SK-N-SH treated with all-trans-retinoic acid at 6 μM for 48 hours (cell line): ENCODE results near the gene CDKN1B.

ENCODE experiments used
- ATAC-seq: fragments of 200-7000 bp; cut with Tn5 transposase; 3 replicates; pipeline ENCODE4 v1.9.1; 2020; ENCODE audit warnings: mild to moderate bottlenecking, moderate library complexity
- ARNTL ChIP-seq: fragments of 450-650 bp; formaldehyde crosslinking; IDR thresholded peaks from 2 replicates; pipeline ENCODE4 v1.5.0; 2020; ENCODE audit warnings: low read depth, mild to moderate bottlenecking, moderate library complexity, borderline replicate concordance
- BACH2 ChIP-seq: fragments of 250-450 bp; sonication (Bioruptor Pico); IDR thresholded peaks from 2 replicates; pipeline ENCODE4 v1.9.0; 2021; ENCODE audit warnings: mild to moderate bottlenecking, borderline replicate concordance
- CREB5 ChIP-seq: fragments of 250-450 bp; sonication (Bioruptor Pico); IDR thresholded peaks from 2 replicates; pipeline ENCODE4 v1.5.1; 2020; ENCODE audit warnings: low read depth, mild to moderate bottlenecking, moderate library complexity
- CSDC2 ChIP-seq: fragments of 250-450 bp; sonication (Bioruptor Pico); IDR thresholded peaks from 2 replicates; pipeline ENCODE4 v1.5.0; 2020; ENCODE audit warnings: mild to moderate bottlenecking, moderate library complexity
- ESRRG ChIP-seq: fragments of 250-450 bp; sonication (Bioruptor Pico); IDR thresholded peaks from 2 replicates; pipeline ENCODE4 v1.6.1; 2021; ENCODE audit warnings: mild to moderate bottlenecking
- GLIS3 ChIP-seq: fragments of 250-450 bp; sonication (Bioruptor Pico); IDR thresholded peaks from 2 replicates; pipeline ENCODE4 v1.5.0; 2020; ENCODE audit warnings: mild to moderate bottlenecking, moderate library complexity
- ISL1 ChIP-seq: fragments of 250-450 bp; sonication (Bioruptor Pico); IDR thresholded peaks from 2 replicates; pipeline ENCODE4 v2.1.2; 2022; ENCODE audit warnings: mild to moderate bottlenecking, moderate library complexity
- OSR1 ChIP-seq: fragments of 250-450 bp; sonication (Bioruptor Pico); IDR thresholded peaks from 2 replicates; pipeline ENCODE4 v1.8.0; 2022; ENCODE audit warnings: moderate library complexity, mild to moderate bottlenecking, inconsistent platforms
- SNAI2 ChIP-seq: fragments of 250-450 bp; sonication (Bioruptor Pico); IDR thresholded peaks from 2 replicates; pipeline ENCODE4 v1.5.0; 2020; ENCODE audit warnings: mild to moderate bottlenecking, moderate library complexity
- TCF4 ChIP-seq: fragments of 250-450 bp; sonication (Bioruptor Pico); IDR thresholded peaks from 2 replicates; pipeline ENCODE4 v1.8.0; 2021; ENCODE audit warnings: mild to moderate bottlenecking, moderate library complexity, borderline replicate concordance
- ZFP3 ChIP-seq: fragments of 250-450 bp; sonication (Bioruptor Pico); IDR thresholded peaks from 2 replicates; pipeline ENCODE4 v1.5.0; 2020; ENCODE audit warnings: mild to moderate bottlenecking, moderate library complexity
- ZNF565 ChIP-seq: fragments of 450-650 bp; formaldehyde crosslinking; conservative IDR thresholded peaks from 2 replicates; pipeline ENCODE4 v1.5.0; 2020; ENCODE audit warnings: low read depth, mild to moderate bottlenecking, moderate library complexity
- ZNF70 ChIP-seq: fragments of 450-650 bp; formaldehyde crosslinking; IDR thresholded peaks from 2 replicates; pipeline ENCODE4 v1.5.0; 2020; ENCODE audit warnings: mild to moderate bottlenecking, moderate library complexity
- ZNF8 ChIP-seq: fragments of 450-650 bp; formaldehyde crosslinking; IDR thresholded peaks from 2 replicates; pipeline ENCODE4 v1.5.0; 2020; ENCODE audit warnings: mild to moderate bottlenecking, moderate library complexity
- TF ChIP-seq, protein P1 (sequence below): fragments of 250-450 bp; sonication (Bioruptor Pico); IDR thresholded peaks from 2 replicates; pipeline ENCODE4 v1.5.1; 2021; ENCODE audit warnings: mild to moderate bottlenecking, moderate library complexity
- TF ChIP-seq, protein P2 (sequence below): fragments of 250-450 bp; sonication (Bioruptor Pico); IDR thresholded peaks from 2 replicates; pipeline ENCODE4 v1.8.0; 2020; ENCODE audit warnings: mild to moderate bottlenecking, moderate library complexity, borderline replicate concordance

CDKN1B gene

DNA sequence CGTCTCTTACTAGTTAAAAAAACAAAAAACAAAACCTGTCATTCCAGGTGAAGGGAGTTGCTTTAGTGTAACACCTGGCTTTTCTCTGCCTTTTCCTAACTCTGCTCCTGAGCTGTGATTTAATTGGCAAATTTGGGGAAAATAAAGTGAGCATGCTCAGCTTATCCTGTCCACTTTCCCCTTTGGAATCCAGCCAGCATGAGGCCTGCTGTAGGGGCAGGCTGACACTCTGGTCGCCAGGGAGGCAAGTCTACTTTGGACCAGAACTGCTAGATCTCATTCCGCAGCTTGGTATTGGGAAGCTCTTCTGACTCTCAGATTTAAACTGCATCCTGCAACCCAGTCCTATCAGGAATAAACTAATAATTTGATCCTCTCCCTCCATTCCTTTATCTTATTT is 30.1 kb downstream of the CDKN1B start:
- TF ChIP-seq ZFP3 (CRISPR knock-in tag): no peak
- TF ChIP-seq ESRRG (CRISPR knock-in tag): no peak
- no peak for TF ChIP-seq CSDC2 (CRISPR knock-in tag)
- no peak for TF ChIP-seq ZNF565 (CRISPR knock-in tag)
- no peak for TF ChIP-seq ZNF70 (CRISPR knock-in tag)
- ATAC-seq: no peak

GRCh38 chr12:12748044-12748443 is 30.9 kb downstream of the CDKN1B start:
- no peak for ATAC-seq

DNA sequence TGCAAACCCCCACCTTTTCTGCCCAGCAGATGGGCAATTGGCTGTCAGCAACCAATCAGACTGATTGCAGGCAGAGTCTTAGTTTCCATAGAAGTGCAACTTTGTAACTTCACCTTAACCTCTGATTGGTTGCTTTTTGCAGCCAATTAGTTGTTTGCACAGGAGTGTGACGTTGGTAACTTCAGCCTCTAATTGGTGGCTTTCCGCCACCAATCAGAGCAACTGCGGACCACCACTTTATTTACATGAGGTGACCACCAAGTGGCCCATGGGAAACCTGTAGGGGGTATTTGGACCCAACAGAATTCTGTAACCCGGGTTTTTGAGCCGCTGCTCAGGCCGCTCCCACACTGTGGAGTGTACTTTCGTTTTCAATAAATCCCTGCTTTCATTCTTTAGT is 32.3 kb downstream of the CDKN1B start:
- no peak for ATAC-seq
- TF ChIP-seq ZFP3 (CRISPR knock-in tag): no peak
- TF ChIP-seq, protein P1, sequence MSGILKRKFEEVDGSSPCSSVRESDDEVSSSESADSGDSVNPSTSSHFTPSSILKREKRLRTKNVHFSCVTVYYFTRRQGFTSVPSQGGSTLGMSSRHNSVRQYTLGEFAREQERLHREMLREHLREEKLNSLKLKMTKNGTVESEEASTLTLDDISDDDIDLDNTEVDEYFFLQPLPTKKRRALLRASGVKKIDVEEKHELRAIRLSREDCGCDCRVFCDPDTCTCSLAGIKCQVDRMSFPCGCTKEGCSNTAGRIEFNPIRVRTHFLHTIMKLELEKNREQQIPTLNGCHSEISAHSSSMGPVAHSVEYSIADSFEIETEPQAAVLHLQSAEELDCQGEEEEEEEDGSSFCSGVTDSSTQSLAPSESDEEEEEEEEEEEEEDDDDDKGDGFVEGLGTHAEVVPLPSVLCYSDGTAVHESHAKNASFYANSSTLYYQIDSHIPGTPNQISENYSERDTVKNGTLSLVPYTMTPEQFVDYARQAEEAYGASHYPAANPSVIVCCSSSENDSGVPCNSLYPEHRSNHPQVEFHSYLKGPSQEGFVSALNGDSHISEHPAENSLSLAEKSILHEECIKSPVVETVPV (CRISPR knock-in tag): no peak
- no peak for TF ChIP-seq ESRRG (CRISPR knock-in tag)
- no peak for TF ChIP-seq ARNTL

More at GRCh38 chr12:12748044-12748443, 30.9 kb downstream of the CDKN1B start:
- TF ChIP-seq ZNF8 (CRISPR knock-in tag) (no peak), CREB5 (CRISPR knock-in tag) (no peak), GLIS3 (CRISPR knock-in tag) (no peak), BACH2 (no peak), ISL1 (CRISPR knock-in tag) (no peak), SNAI2 (CRISPR knock-in tag) (no peak), OSR1 (CRISPR knock-in tag) (no peak), ZNF70 (CRISPR knock-in tag) (no peak), ESRRG (CRISPR knock-in tag) (no peak), CSDC2 (CRISPR knock-in tag) (no peak), ZFP3 (CRISPR knock-in tag) (no peak)
- TF ChIP-seq, protein P2, sequence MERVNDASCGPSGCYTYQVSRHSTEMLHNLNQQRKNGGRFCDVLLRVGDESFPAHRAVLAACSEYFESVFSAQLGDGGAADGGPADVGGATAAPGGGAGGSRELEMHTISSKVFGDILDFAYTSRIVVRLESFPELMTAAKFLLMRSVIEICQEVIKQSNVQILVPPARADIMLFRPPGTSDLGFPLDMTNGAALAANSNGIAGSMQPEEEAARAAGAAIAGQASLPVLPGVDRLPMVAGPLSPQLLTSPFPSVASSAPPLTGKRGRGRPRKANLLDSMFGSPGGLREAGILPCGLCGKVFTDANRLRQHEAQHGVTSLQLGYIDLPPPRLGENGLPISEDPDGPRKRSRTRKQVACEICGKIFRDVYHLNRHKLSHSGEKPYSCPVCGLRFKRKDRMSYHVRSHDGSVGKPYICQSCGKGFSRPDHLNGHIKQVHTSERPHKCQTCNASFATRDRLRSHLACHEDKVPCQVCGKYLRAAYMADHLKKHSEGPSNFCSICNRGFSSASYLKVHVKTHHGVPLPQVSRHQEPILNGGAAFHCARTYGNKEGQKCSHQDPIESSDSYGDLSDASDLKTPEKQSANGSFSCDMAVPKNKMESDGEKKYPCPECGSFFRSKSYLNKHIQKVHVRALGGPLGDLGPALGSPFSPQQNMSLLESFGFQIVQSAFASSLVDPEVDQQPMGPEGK (CRISPR knock-in tag): no peak

DNA sequence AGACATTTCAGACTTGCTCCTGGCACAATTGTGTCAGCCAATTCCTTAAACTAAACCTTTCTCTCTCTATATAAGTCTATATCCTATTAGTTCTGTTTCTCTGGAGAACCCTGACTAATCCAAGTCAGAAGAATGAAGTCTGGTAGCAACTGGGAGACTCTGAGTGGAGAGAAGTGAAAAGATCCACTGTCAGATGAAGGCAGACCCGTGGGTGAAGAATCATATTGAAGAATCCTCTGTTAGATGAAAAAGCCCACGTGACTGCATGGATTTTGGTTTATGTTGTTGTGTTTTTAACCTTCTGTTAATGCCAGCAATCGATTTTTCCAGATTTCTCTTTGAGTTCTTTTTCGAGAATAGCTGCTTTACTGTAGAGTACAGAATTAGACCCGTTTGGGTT is 38.8 kb downstream of the CDKN1B start:
- TF ChIP-seq ARNTL (no peak), CREB5 (CRISPR knock-in tag) (no peak), TCF4 (CRISPR knock-in tag) (no peak), BACH2 (no peak), GLIS3 (CRISPR knock-in tag) (no peak), SNAI2 (CRISPR knock-in tag) (no peak)
- TF ChIP-seq, protein P2 (CRISPR knock-in tag): no peak
- no peak for ATAC-seq

- no peak for ATAC-seq
Observed at GRCh38 chr12:12757121-12757520, 40.0 kb downstream of the CDKN1B start.

More at GRCh38 chr12:12757121-12757520, 40.0 kb downstream of the CDKN1B start:
- no peak for TF ChIP-seq ZNF565 (CRISPR knock-in tag)
